Effector memory CD4-positive, alpha-beta T cell (primary cell): Measurements from ENCODE around the gene PROC.

Source experiments
- DNase-seq, 3 donors: peaks; one replicate each; pipeline ENCODE4 v3.0.0-alpha.2; 2020
- H3K27ac ChIP-seq: 2 replicates; pipeline ENCODE4 v1.7.0; 2013; ENCODE audit warnings: mild to moderate bottlenecking, low read length, moderate library complexity; ENCODE audit not compliant: insufficient read depth, poor library complexity, severe bottlenecking
- H3K27me3 ChIP-seq: replicated peaks from 2 replicates; pipeline ENCODE4 v1.7.0; 2013; ENCODE audit warnings: mild to moderate bottlenecking, low read length; ENCODE audit not compliant: insufficient read depth, control insufficient read depth, poor library complexity, severe bottlenecking
- H3K36me3 ChIP-seq: 2 replicates; pipeline ENCODE4 v1.7.0; 2013; ENCODE audit warnings: mild to moderate bottlenecking, low read length, moderate library complexity; ENCODE audit not compliant: control insufficient read depth, insufficient read depth
- H3K4me1 ChIP-seq: 2 replicates; pipeline ENCODE4 v1.7.0; 2013; ENCODE audit warnings: low read length, mild to moderate bottlenecking; ENCODE audit not compliant: control insufficient read depth, insufficient read depth, poor library complexity, severe bottlenecking
- H3K4me3 ChIP-seq: 2 replicates; pipeline ENCODE4 v1.7.0; 2013; ENCODE audit warnings: low read length, low read depth, mild to moderate bottlenecking; ENCODE audit not compliant: insufficient read depth, poor library complexity, severe bottlenecking
- H3K9me3 ChIP-seq: 2 replicates; pipeline ENCODE4 v1.7.0; 2013; ENCODE audit warnings: mild to moderate bottlenecking, low read length, moderate library complexity; ENCODE audit not compliant: control insufficient read depth

PROC gene

DNA sequence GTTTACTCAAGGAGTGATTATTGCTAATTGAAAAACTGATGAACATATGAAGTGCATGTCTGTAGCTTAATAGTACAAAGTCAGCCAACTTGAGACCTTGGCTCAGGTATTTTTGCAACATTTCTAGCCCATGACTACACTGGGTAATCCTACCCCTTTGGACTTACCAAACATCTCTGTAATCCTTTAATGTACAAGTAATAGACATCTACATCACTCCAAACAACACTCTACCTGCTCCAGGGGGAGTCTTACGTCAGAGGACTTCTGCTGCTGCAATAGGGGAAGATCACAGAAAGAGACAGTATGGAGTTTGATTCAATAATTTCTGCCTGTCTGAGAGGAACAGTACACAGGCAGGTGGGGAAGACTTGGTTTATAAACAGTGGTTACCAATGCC, 54.0 kb downstream of the PROC start:
- peaks cover 3% of the 10 kb centered on the region for H3K36me3 ChIP-seq
- DNase-seq = no peak

DNA sequence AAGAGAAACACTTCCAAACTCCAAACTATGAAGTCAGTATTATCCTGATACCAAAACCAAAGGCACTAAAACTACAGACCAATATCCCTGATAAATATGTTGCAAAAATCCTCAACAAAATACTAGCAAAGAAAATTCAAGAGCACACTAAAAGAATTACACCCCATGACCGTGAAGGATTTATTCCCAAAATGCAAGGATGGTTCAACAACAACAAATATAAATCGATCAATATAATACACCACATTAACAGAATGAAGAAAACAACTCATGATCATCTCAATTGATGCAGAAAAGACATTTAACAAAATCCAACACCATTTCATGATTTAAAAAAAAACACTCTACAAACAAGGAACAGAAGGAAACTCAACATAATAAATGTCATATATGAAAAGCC, 57.6 kb downstream of the PROC start:
- Histone ChIP-seq H3K27ac (no peak overlapping the region), H3K9me3 (no peaks in the 10 kb centered on the region), H3K4me1 (no peaks in the 10 kb centered on the region), H3K27me3 (no peaks in the 10 kb centered on the region), H3K4me3 (no peak overlapping the region), H3K36me3 (peaks cover 9% of the 10 kb centered on the region)
- DNase-seq = no peak

More for the DNA sequence above, 54.0 kb downstream of the PROC start:
- Histone ChIP-seq H3K9me3 (no peaks in the 10 kb centered on the region), H3K4me1 (no peaks in the 10 kb centered on the region), H3K27ac (no peak overlapping the region), H3K4me3 (no peak overlapping the region), H3K27me3 (no peaks in the 10 kb centered on the region)
